GM12891 (cell line): ENCODE results near the gene SYNE3.

Experiments
- PAX5 ChIP-seq: IDR thresholded peaks from 2 replicates; pipeline ENCODE4 v1.6.1; 2011; ENCODE audit warnings: low read length, moderate library complexity, mild to moderate bottlenecking; ENCODE audit not compliant: insufficient read depth, severe bottlenecking
- POLR2A ChIP-seq: IDR thresholded peaks from 2 replicates; pipeline ENCODE4 v1.6.1; 2011; ENCODE audit warnings: low read depth, low read length, control low read depth
- POLR2AphosphoS5 ChIP-seq: IDR thresholded peaks from 2 replicates; pipeline ENCODE4 v1.6.1; 2011; ENCODE audit warnings: low read depth, low read length, control low read depth
- POU2F2 ChIP-seq: IDR thresholded peaks from 2 replicates; pipeline ENCODE4 v1.6.1; 2011; ENCODE audit warnings: low read depth, mild to moderate bottlenecking, control low read depth, low read length, moderate library complexity
- SPI1 ChIP-seq: IDR thresholded peaks from 2 replicates; pipeline ENCODE4 v1.6.1; 2011; ENCODE audit warnings: low read depth, low read length, control low read depth
- TAF1 ChIP-seq: IDR thresholded peaks from 2 replicates; pipeline ENCODE4 v1.6.1; 2011; ENCODE audit warnings: low read depth, low read length, control low read depth

- TF ChIP-seq POLR2AphosphoS5, result no peak
- no peak for TF ChIP-seq POLR2A
- TF ChIP-seq SPI1, result no peak
- no peak for TF ChIP-seq TAF1
- no peak for TF ChIP-seq POU2F2
- TF ChIP-seq PAX5, result no peak
Measured at GRCh38 chr14:95480109-95480886, 36.2 kb downstream of the SYNE3 start.
